ENCODE measurements around the gene GATA6. TPM values are rescaled to one million over a fixed set of nuclear protein-coding genes. Genes with fewer than 3 reads are reported as not detected.

GATA6 gene
- total and polyA plus RNA-seq, 2 of the 13 experiments (the other 11 are each of a cell fraction or from before 2014, with no cell fraction given) = 0.84 to 3.2 TPM

DNA sequence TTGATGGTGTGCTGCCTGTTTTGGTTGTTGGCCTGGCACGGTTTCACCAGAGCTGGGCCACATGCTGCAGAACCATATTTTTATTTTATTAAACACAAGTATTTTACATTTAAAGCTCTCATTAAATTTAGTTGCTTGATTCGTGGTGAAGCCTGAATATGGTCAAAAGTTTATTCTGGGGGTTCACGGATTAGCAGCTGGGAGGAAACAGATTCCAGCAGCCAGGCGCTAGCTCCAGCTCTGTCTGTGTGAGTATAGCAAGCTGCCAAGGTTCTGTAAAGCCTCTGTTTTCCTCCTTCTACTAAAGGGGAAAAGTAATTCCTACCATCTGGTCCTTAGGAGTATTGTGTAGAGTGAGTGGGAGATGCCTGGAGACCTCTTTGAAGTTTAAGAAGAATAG is 22.5 kb downstream of the GATA6 start:
- Histone ChIP-seq H3K36me3 (replicated peaks in 1 of 2; ENCODE audit: control insufficient read depth in 1 of 2, insufficient read depth in 2 of 2, low read length in 2 of 2) (no peaks in the 10 kb centered on the region), H3K27me3 (ENCODE audit: control insufficient read depth in 1 of 2, insufficient read depth in 2 of 2, low read length in 2 of 2) (no peaks in the 10 kb centered on the region), H3K9ac (ENCODE audit: insufficient read depth, low read depth, low read length) (no peak overlapping the region), H2AFZ (ENCODE audit: low read length) (no peak overlapping the region), H3K79me2 (ENCODE audit: insufficient read depth, low read length) (no peaks in the 10 kb centered on the region), H4K20me1 (ENCODE audit: insufficient read depth, low read length) (no peaks in the 10 kb centered on the region), H3K4me1 (ENCODE audit: insufficient read depth, low read length) (peaks cover 23% of the 10 kb centered on the region), H3K4me2 (ENCODE audit: low read depth, low read length) (no peak overlapping the region), H3K9me3 (ENCODE audit: low read length) (no peaks in the 10 kb centered on the region), H3K4me3 (replicated peaks in 1 of 3; ENCODE audit: insufficient read depth in 1 of 3, low read depth in 2 of 3, low read length in 3 of 3) (no peak overlapping the region), H3K27ac (ENCODE audit: extremely low read length, insufficient read depth, low read length) (no peak overlapping the region)
- no TSS peak for BruUV-seq (replicated peaks)
- 78% methylated on average over 4 of the region's 4 CpGs for WGBS (ENCODE audit: low lambda C conversion rate)
- TF ChIP-seq RXRA (CRISPR knock-in tag; IDR thresholded peaks at IDR 0.05) (no peak), ZNF766 (CRISPR knock-in tag; IDR thresholded peaks at IDR 0.05; ENCODE audit: borderline replicate concordance) (no peak), RERE (CRISPR knock-in tag; IDR thresholded peaks at IDR 0.05; ENCODE audit: low read depth) (no peak), ZNF331 (CRISPR knock-in tag; IDR thresholded peaks at IDR 0.05) (no peak), NFYC (CRISPR knock-in tag; IDR thresholded peaks at IDR 0.05) (no peak), ASH2L (IDR thresholded peaks at IDR 0.05; ENCODE audit: insufficient read length, low read depth, low read length) (no peak), JUND (CRISPR knock-in tag; IDR thresholded peaks at IDR 0.05) (no peak), E2F5 (CRISPR knock-in tag; conservative IDR thresholded peaks at IDR 0.05) (no peak), MXI1 (IDR thresholded peaks at IDR 0.05; ENCODE audit: borderline replicate concordance, low read depth, low read length) (no peak), ARID2 (CRISPR knock-in tag; IDR thresholded peaks at IDR 0.05; ENCODE audit: borderline replicate concordance) (no peak), CAMTA2 (CRISPR knock-in tag; IDR thresholded peaks at IDR 0.05; ENCODE audit: borderline replicate concordance) (no peak), ZBTB7B (CRISPR knock-in tag; IDR thresholded peaks at IDR 0.05) (no peak)
- TF ChIP-seq, protein P1, sequence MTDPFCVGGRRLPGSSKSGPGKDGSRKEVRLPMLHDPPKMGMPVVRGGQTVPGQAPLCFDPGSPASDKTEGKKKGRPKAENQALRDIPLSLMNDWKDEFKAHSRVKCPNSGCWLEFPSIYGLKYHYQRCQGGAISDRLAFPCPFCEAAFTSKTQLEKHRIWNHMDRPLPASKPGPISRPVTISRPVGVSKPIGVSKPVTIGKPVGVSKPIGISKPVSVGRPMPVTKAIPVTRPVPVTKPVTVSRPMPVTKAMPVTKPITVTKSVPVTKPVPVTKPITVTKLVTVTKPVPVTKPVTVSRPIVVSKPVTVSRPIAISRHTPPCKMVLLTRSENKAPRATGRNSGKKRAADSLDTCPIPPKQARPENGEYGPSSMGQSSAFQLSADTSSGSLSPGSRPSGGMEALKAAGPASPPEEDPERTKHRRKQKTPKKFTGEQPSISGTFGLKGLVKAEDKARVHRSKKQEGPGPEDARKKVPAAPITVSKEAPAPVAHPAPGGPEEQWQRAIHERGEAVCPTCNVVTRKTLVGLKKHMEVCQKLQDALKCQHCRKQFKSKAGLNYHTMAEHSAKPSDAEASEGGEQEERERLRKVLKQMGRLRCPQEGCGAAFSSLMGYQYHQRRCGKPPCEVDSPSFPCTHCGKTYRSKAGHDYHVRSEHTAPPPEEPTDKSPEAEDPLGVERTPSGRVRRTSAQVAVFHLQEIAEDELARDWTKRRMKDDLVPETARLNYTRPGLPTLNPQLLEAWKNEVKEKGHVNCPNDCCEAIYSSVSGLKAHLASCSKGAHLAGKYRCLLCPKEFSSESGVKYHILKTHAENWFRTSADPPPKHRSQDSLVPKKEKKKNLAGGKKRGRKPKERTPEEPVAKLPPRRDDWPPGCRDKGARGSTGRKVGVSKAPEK (CRISPR knock-in tag; IDR thresholded peaks at IDR 0.05; ENCODE audit: borderline replicate concordance) = no peak
- DNase-seq (ENCODE audit: low spot score) (no peak), ATAC-seq (no peak), FAIRE-seq (no peak)
- ChIA-PET POLR2A (no interaction called here), CTCF (ENCODE audit: low intra/inter-chr PET ratio, low total read pairs) (no interaction called here)
- in situ Hi-C loops (cut with HindIII; ENCODE audit: extremely low pct_ligation_motif_present, low pct_unique_long_range_greater_than_20kb) (no loop called here), intact Hi-C loops (cut with micrococcal nuclease; ENCODE audit: unreplicated experiment) (no loop called here)
